ENCODE data around the gene IL22RA1. TPM values are rescaled to one million over a fixed set of nuclear protein-coding genes. Genes with fewer than 3 reads are reported as not detected.

Gene IL22RA1
- under 1 TPM in 1 of 2 donors, not detected in 1; under 0.01 TPM for total RNA-seq

GRCh38 chr1:24142546-24143534 lies at the start of gene IL22RA1:
IL22RA1 (minus strand) TSS chr1:24143140; CDS start chr1:24143082, 58 bp downstream.

GRCh38 chr1:24186993-24187790 lies 44.3 kb upstream of the IL22RA1 start, which contains the start of gene IFNLR1:
IFNLR1 (minus strand) TSS chr1:24187289; CDS start chr1:24187248, 41 bp downstream.

GRCh38 chr1:24111996-24112779 lies 30.8 kb downstream of the IL22RA1 start, which contains the start of gene MYOM3:
MYOM3 (minus strand) TSS chr1:24112135; CDS start chr1:24108636, 3,499 bp downstream.

Other genes with a start within 250 kb of the IL22RA1 start
- gene CNR2, start 229.8 kb downstream of the IL22RA1 start, total RNA-seq = not detected
- 10 to 100 TPM; 64.0 to 67.9 TPM for gene PNRC2, start 183.3 kb downstream of the IL22RA1 start, total RNA-seq
- gene SRSF10, start 162.8 kb downstream of the IL22RA1 start, total RNA-seq = 100 to 1,000 TPM in 1 of 2 donors, 10 to 100 TPM in 1; 60.9 to 100 TPM
- gene MYOM3, start 31.0 kb downstream of the IL22RA1 start, total RNA-seq = not detected
- gene IFNLR1, start 44.1 kb upstream of the IL22RA1 start, total RNA-seq = under 1 TPM; 0.33 to 0.34 TPM
- not detected for gene GRHL3, start 176.2 kb upstream of the IL22RA1 start, total RNA-seq

All from melanocyte of skin (primary cell).